ENCODE results near the gene KSR2.
"Not testable (repeated sequence)": the region's sequence is repeated elsewhere in the genome, so short reads cannot be mapped to it uniquely, and the experiment has no call there.

Gene KSR2

GRCh38 chr12:117680312-117680711 lies 288.5 kb downstream of the KSR2 start:
- no peak for DNase-seq

GRCh38 chr12:117679776-117680175 lies 289.0 kb downstream of the KSR2 start:
- no peak for DNase-seq

GRCh38 chr12:117674763-117675162 lies 294.0 kb downstream of the KSR2 start:
- no peak for DNase-seq

GRCh38 chr12:117674313-117674712 lies 294.5 kb downstream of the KSR2 start:
- DNase-seq, result no peak

GRCh38 chr12:117671734-117672133 lies 297.1 kb downstream of the KSR2 start:
- peak; percentile 20 for DNase-seq

GRCh38 chr12:117664169-117664568 lies 304.6 kb downstream of the KSR2 start:
- no peak for DNase-seq

- DNase-seq, result no peak
Observed at GRCh38 chr12:117662620-117663395, 306.0 kb downstream of the KSR2 start.

- DNase-seq, result no peak
Observed at GRCh38 chr12:117662220-117662619, 306.6 kb downstream of the KSR2 start.

- DNase-seq, result no peak
Observed at GRCh38 chr12:117661471-117661870, 307.3 kb downstream of the KSR2 start.

- DNase-seq, result no peak
Observed at GRCh38 chr12:117660896-117661295, 307.9 kb downstream of the KSR2 start.

GRCh38 chr12:117658226-117658625 lies 310.6 kb downstream of the KSR2 start:
- no peak for DNase-seq

GRCh38 chr12:117649796-117650195 lies 319.0 kb downstream of the KSR2 start:
- DNase-seq, result no peak

GRCh38 chr12:117646520-117646919 lies 322.3 kb downstream of the KSR2 start:
- no peak for DNase-seq

- no peak for DNase-seq
Observed at GRCh38 chr12:117645473-117645872, 323.3 kb downstream of the KSR2 start.

- no peak for DNase-seq
Observed at GRCh38 chr12:117643971-117644370, 324.8 kb downstream of the KSR2 start.

GRCh38 chr12:117641885-117642284 lies 326.9 kb downstream of the KSR2 start:
- no peak for DNase-seq

GRCh38 chr12:117640511-117640910 lies 328.3 kb downstream of the KSR2 start:
- no peak for DNase-seq

GRCh38 chr12:117629454-117629853 lies 339.3 kb downstream of the KSR2 start:
- no peak for DNase-seq

- not testable (repeated sequence) for DNase-seq
Observed at GRCh38 chr12:117628711-117629110, 340.1 kb downstream of the KSR2 start.

GRCh38 chr12:117622741-117623140 lies 346.0 kb downstream of the KSR2 start:
- no peak for DNase-seq

- DNase-seq, result no peak
Observed at GRCh38 chr12:117622087-117622486, 346.7 kb downstream of the KSR2 start.

GRCh38 chr12:117607778-117608177 lies 361.0 kb downstream of the KSR2 start:
- no peak for DNase-seq

- no peak for DNase-seq
Observed at GRCh38 chr12:117606945-117607344, 361.8 kb downstream of the KSR2 start.

- DNase-seq, result no peak
Observed at GRCh38 chr12:117606024-117606423, 362.8 kb downstream of the KSR2 start.
